ENCODE results near the gene SKIC8. TPM values are rescaled to one million over a fixed set of nuclear protein-coding genes. Genes with fewer than 3 reads are reported as not detected.
"Not testable (repeated sequence)": the region's sequence is repeated elsewhere in the genome, so short reads cannot be mapped to it uniquely, and the experiment has no call there.

Gene SKIC8
- total RNA-seq, 2 experiments from 2014 or later: 59.8 to 66.8 TPM

DNA sequence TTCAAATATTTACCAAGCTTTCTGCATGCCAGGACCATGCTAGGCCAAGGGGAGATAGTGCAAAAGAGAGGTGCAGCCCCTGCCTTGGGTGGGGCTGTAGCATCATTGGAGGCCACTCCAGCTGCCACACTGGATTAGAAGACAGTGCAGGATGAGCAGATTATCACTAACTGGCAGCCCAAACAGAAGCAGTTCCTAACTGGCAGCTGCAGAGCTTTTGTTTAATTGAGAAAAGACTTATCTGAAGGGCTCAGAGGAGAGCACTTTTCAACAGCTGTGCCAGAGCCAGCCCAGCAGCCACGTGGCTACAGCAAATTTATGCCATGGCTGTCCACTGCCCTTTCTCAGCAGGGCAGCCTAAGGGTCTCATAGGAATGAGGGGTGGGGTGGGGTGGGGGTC is 51.5 kb downstream of the SKIC8 start:
- TF ChIP-seq, protein P1, sequence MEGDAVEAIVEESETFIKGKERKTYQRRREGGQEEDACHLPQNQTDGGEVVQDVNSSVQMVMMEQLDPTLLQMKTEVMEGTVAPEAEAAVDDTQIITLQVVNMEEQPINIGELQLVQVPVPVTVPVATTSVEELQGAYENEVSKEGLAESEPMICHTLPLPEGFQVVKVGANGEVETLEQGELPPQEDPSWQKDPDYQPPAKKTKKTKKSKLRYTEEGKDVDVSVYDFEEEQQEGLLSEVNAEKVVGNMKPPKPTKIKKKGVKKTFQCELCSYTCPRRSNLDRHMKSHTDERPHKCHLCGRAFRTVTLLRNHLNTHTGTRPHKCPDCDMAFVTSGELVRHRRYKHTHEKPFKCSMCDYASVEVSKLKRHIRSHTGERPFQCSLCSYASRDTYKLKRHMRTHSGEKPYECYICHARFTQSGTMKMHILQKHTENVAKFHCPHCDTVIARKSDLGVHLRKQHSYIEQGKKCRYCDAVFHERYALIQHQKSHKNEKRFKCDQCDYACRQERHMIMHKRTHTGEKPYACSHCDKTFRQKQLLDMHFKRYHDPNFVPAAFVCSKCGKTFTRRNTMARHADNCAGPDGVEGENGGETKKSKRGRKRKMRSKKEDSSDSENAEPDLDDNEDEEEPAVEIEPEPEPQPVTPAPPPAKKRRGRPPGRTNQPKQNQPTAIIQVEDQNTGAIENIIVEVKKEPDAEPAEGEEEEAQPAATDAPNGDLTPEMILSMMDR (conservative IDR thresholded peaks at IDR 0.05; ENCODE audit: low read length): no peak
- Histone ChIP-seq H3K9me2 (ENCODE audit: insufficient read depth, low read length) (no peaks in the 10 kb centered on the region), H3K4me2 (ENCODE audit: low read length) (no peak overlapping the region), H3K27ac (ENCODE audit: low read depth, low read length, poor library complexity, severe bottlenecking) (no peak overlapping the region), H4K20me1 (ENCODE audit: insufficient read depth, low read length) (no peaks in the 10 kb centered on the region), H2AFZ (ENCODE audit: low read length) (no peak overlapping the region), H3K36me3 (ENCODE audit: insufficient read depth, low read length) (no peaks in the 10 kb centered on the region), H3K4me1 (ENCODE audit: insufficient read depth, low read length, poor library complexity, severe bottlenecking) (no peaks in the 10 kb centered on the region), H3K79me2 (ENCODE audit: insufficient read depth, low read depth, low read length) (no peaks in the 10 kb centered on the region), H3K9me3 (ENCODE audit: low read length) (no peaks in the 10 kb centered on the region), H3K4me3 (ENCODE audit: low read depth, low read length, poor library complexity, severe bottlenecking) (no peak overlapping the region)
- DNase-seq (ENCODE audit: low spot score): no peak
- BruUV-seq (replicated peaks): no TSS peak
- POLR2A ChIA-PET: interaction anchor here (1.0 kb wide), 1 partner anchor 197 kb away, joined by 4 read pairs; no protein-coding TSS in a partner anchor
- CTCF ChIA-PET (ENCODE audit: unreplicated experiment): no interaction called here
- intact Hi-C loops (cut with micrococcal nuclease; ENCODE audit: unreplicated experiment): loop anchor here (10.0 kb wide), 1 partner anchor 343 kb away; no protein-coding TSS in a partner anchor

DNA sequence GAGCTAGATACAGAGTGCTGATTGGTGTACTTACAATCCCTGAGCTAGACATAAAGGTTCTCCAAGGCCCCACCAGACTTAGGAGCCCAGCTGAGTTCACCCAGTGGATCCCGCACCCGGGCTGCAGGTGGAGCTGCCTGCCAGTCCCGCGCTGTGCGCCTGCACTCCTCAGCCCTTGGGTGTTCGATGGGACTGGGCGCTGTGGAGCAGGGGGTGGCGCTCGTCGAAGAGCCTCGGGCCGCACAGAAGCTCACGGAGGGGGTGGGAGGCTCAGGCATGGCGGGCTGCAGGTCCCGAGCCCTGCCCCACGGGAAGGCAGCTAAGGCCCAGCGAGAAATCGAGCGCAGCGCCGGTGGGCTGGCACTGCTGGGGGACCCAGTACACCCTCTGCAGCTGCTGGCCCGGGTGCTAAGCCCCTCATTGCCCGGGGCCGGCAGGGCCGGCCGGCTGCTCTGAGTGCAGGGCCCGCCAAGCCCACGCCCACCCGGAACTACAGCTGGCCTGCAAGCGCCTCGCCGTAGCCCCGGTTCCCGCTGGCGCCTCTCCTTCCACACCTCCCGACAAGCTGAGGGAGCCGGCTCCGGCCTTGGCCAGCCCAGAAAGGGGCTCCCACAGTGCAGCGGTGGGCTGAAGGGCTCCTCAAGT is 53.3 kb downstream of the SKIC8 start:
- H3K27ac ChIP-seq (ENCODE audit: low read depth, low read length, poor library complexity, severe bottlenecking); H3K79me2 ChIP-seq (ENCODE audit: insufficient read depth, low read depth, low read length); BruUV-seq (replicated peaks); H3K4me2 ChIP-seq (ENCODE audit: low read length); CTCF ChIA-PET (ENCODE audit: unreplicated experiment); H4K20me1 ChIP-seq (ENCODE audit: insufficient read depth, low read length); H3K4me3 ChIP-seq (ENCODE audit: low read depth, low read length, poor library complexity, severe bottlenecking); DNase-seq (ENCODE audit: low spot score); H3K9me2 ChIP-seq (ENCODE audit: insufficient read depth, low read length); POLR2A ChIA-PET; H3K4me1 ChIP-seq (ENCODE audit: insufficient read depth, low read length, poor library complexity, severe bottlenecking); H3K36me3 ChIP-seq (ENCODE audit: insufficient read depth, low read length); H3K9me3 ChIP-seq (ENCODE audit: low read length); H2AFZ ChIP-seq (ENCODE audit: low read length): not testable (repeated sequence)
- intact Hi-C loops (cut with micrococcal nuclease; ENCODE audit: unreplicated experiment): loop anchor here (10.0 kb wide), 1 partner anchor 341 kb away; no protein-coding TSS in a partner anchor

DNA sequence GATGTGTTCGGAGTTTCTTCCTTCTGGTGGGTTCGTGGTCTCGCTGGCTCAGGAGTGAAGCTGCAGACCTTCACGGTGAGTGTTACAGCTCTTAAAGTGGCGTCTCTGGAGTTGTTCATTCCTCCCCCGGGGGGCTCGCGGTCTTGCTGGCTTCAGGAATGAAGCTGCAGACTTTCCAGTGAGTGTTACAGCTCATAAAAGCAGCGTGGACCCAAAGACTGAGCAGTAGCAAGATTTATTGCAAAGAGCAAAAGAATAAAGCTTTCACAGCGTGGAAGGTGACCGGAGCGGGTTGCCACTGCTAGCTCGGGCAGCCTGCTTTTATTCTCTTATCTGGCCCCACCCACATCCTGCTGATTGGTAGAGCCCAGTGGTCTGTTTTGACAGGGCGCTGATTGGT is 54.0 kb downstream of the SKIC8 start:
- CTCF ChIA-PET (ENCODE audit: unreplicated experiment): not testable (repeated sequence)

DNA sequence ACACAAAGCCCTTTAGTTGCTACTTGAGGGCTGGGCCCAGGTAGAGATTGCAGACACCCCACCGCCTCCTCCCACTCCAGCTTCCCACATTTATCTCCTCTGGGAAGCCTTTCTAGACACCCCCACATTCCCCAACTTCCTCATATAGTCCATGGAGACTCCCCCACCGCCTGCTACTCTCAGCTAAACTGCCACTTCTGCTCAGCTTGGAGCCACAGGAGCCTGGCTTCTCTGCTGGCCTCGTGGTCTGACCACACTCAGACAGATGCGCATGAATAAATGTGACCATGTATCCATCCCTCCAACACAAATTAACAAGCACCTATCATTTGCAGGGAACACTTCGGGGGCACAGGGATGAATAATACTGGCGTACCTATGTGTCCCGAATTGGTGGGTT is 54.5 kb downstream of the SKIC8 start:
- Histone ChIP-seq H3K79me2 (ENCODE audit: insufficient read depth, low read depth, low read length) (no peaks in the 10 kb centered on the region), H3K4me1 (ENCODE audit: insufficient read depth, low read length, poor library complexity, severe bottlenecking) (no peaks in the 10 kb centered on the region), H3K36me3 (ENCODE audit: insufficient read depth, low read length) (no peaks in the 10 kb centered on the region), H3K9me3 (ENCODE audit: low read length) (no peaks in the 10 kb centered on the region), H3K27ac (ENCODE audit: low read depth, low read length, poor library complexity, severe bottlenecking) (no peak overlapping the region), H3K4me2 (ENCODE audit: low read length) (no peak overlapping the region), H2AFZ (ENCODE audit: low read length) (no peak overlapping the region), H3K9me2 (ENCODE audit: insufficient read depth, low read length) (no peaks in the 10 kb centered on the region), H3K4me3 (ENCODE audit: low read depth, low read length, poor library complexity, severe bottlenecking) (no peak overlapping the region), H4K20me1 (ENCODE audit: insufficient read depth, low read length) (no peaks in the 10 kb centered on the region)
- ChIA-PET CTCF (ENCODE audit: unreplicated experiment) (no interaction called here), POLR2A (interaction anchor here (1.2 kb wide), 1 partner anchor 21 kb away, joined by 3 read pairs; no protein-coding TSS in a partner anchor)
- BruUV-seq (replicated peaks): no TSS peak
- no peak for TF ChIP-seq EZH2phosphoT487 (IDR thresholded peaks at IDR 0.05; ENCODE audit: borderline replicate concordance, low read depth, low read length)
- TF ChIP-seq, protein P1 (conservative IDR thresholded peaks at IDR 0.05; ENCODE audit: low read length): no peak
- no peak for DNase-seq (ENCODE audit: low spot score)
- intact Hi-C loops (cut with micrococcal nuclease; ENCODE audit: unreplicated experiment): loop anchor here (5.0 to 10.0 kb wide), 2 partner anchors 113 to 340 kb away; partner anchors contain the start of gene CIB2

More for the DNA sequence above, 54.0 kb downstream of the SKIC8 start:
- intact Hi-C loops (cut with micrococcal nuclease; ENCODE audit: unreplicated experiment): loop anchor here (10.0 kb wide), 1 partner anchor 341 kb away; no protein-coding TSS in a partner anchor
- H3K9me2 ChIP-seq (ENCODE audit: insufficient read depth, low read length); H3K4me1 ChIP-seq (ENCODE audit: insufficient read depth, low read length, poor library complexity, severe bottlenecking); H3K4me2 ChIP-seq (ENCODE audit: low read length); BruUV-seq (replicated peaks); H3K27ac ChIP-seq (ENCODE audit: low read depth, low read length, poor library complexity, severe bottlenecking); H2AFZ ChIP-seq (ENCODE audit: low read length); H3K36me3 ChIP-seq (ENCODE audit: insufficient read depth, low read length); POLR2A ChIA-PET; H3K9me3 ChIP-seq (ENCODE audit: low read length); H3K4me3 ChIP-seq (ENCODE audit: low read depth, low read length, poor library complexity, severe bottlenecking); H3K79me2 ChIP-seq (ENCODE audit: insufficient read depth, low read depth, low read length); H4K20me1 ChIP-seq (ENCODE audit: insufficient read depth, low read length); DNase-seq (ENCODE audit: low spot score): not testable (repeated sequence)

All from OCI-LY7 (cell line).